ENCODE data around the gene PARP9. TPM values are rescaled to one million over a fixed set of nuclear protein-coding genes. Genes with fewer than 3 reads are reported as not detected.
A peak's percentile ranks its signal among the peaks of the same experiment; 100 is the strongest.

PARP9 gene
- total RNA-seq, 4 donors from 2014 or later, result 21.0 to 28.6 (median 24.0) TPM

DNA sequence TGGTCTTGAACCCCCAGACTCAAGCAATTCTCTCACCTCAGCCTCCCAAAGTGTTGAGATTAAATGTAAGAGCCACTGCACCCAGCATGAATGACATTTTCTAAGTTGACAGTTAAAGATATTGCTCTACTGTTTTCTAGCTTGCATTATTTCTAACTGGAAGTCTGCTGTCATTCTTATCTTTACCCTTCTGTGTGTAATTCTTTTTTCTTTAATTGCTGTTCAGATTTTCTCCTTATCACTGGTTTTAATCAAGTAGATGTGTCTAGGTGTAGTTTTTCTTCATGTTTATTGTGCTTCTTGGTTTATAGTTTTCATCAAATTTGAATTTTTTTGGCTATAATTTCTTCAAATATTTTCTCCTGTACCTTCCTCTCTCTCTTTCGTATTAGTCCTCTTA, 18.3 kb upstream of the PARP9 start:
- Histone ChIP-seq H3K9me3 (peaks cover 0 to 17% (median 0%) of the 10 kb centered on the region in 3 donors), H3K36me3 (no peaks in the 10 kb centered on the region), H3K27me3 (no peaks in the 10 kb centered on the region), H3K4me3 (no peak overlapping the region), H3K27ac (no peak overlapping the region), H3K4me1 (peaks cover 0 to 4% (median 0%) of the 10 kb centered on the region in 3 donors)
- ATAC-seq, result no peak
- TF ChIP-seq CTCF (IDR thresholded peaks at IDR 0.05), result no peak
- no peak for TF ChIP-seq POLR2AphosphoS5 (IDR thresholded peaks at IDR 0.05)
- no peak for TF ChIP-seq POLR2A (IDR thresholded peaks at IDR 0.05)
- TF ChIP-seq EP300 (IDR thresholded peaks at IDR 0.05), result no peak
- WGBS, 2 donors (ENCODE audit: low coverage in 1 of 2), result 89 to 100% methylated on average over 1 of the region's 1 CpG

GRCh38 chr3:122581622-122582021, 17.5 kb upstream of the PARP9 start:
- Histone ChIP-seq H3K9me3 (peaks cover 0 to 17% (median 0%) of the 10 kb centered on the region in 3 donors), H3K27me3 (no peaks in the 10 kb centered on the region), H3K4me3 (no peak overlapping the region), H3K36me3 (no peaks in the 10 kb centered on the region), H3K27ac (no peak overlapping the region), H3K4me1 (peaks cover 0 to 6% (median 0%) of the 10 kb centered on the region in 3 donors)
- no peak for TF ChIP-seq POLR2AphosphoS5 (IDR thresholded peaks at IDR 0.05)
- TF ChIP-seq POLR2A (IDR thresholded peaks at IDR 0.05), result no peak
- TF ChIP-seq EP300 (IDR thresholded peaks at IDR 0.05), result no peak
- no peak for TF ChIP-seq CTCF (IDR thresholded peaks at IDR 0.05)
- ATAC-seq, result no peak
- 88 to 90% methylated on average over 2 of the region's 2 CpGs for WGBS, 2 donors (ENCODE audit: low coverage in 1 of 2)

DNA sequence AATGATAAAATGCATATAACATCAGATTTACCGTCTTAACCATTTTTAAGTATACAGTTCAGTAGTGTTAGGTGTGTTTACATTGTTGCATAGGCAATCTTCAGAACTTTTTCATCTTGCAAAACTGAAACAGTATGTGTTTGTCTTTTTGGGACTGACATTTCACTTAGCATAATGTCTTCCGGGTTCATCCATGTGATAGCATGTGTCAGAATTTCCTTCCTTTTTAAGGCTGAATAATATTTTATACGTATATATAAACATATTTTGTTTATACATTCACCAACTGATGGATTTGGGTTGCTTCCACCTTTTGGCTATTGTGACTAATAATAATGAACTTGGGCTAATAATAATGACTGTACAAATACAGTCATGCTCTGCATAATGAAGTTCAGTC, 16.4 kb upstream of the PARP9 start:
- Histone ChIP-seq H3K27me3 (no peaks in the 10 kb centered on the region), H3K36me3 (no peaks in the 10 kb centered on the region), H3K9me3 (peaks cover 0 to 17% (median 0%) of the 10 kb centered on the region in 3 donors), H3K27ac (no peak overlapping the region), H3K4me3 (no peak overlapping the region), H3K4me1 (peaks cover 0 to 6% (median 0%) of the 10 kb centered on the region in 3 donors)
- TF ChIP-seq POLR2AphosphoS5 (IDR thresholded peaks at IDR 0.05) (no peak), EP300 (IDR thresholded peaks at IDR 0.05) (no peak), CTCF (IDR thresholded peaks at IDR 0.05) (no peak)
- no peak for ATAC-seq
- WGBS, 2 donors (ENCODE audit: low coverage in 1 of 2), result 71 to 81% methylated on average over 3 of the region's 3 CpGs

- no peak for ATAC-seq
- WGBS, 2 donors (ENCODE audit: low coverage in 1 of 2), result 44 to 47% methylated on average over 3 to 5 of the region's 5 CpGs
- Histone ChIP-seq H3K9me3 (peaks cover 0 to 17% (median 0%) of the 10 kb centered on the region in 3 donors), H3K4me3 (peak overlapping the region; percentile 49 to 55), H3K27ac (peak overlapping the region in 1 of 4 donors; percentile 62), H3K36me3 (peaks cover 0 to 10% of the 10 kb centered on the region in 2 donors), H3K4me1 (peaks cover 0 to 10% (median 0%) of the 10 kb centered on the region in 3 donors), H3K27me3 (no peaks in the 10 kb centered on the region)
- TF ChIP-seq EP300 (IDR thresholded peaks at IDR 0.05) (no peak), POLR2AphosphoS5 (IDR thresholded peaks at IDR 0.05) (no peak), CTCF (IDR thresholded peaks at IDR 0.05) (no peak)
Observed at GRCh38 chr3:122578069-122578740, 14.1 kb upstream of the PARP9 start.

Data from gastroesophageal sphincter (tissue), 4 donors.